GM19193 (cell line): ENCODE data around the gene ABCA4.

Source experiments
- POLR2A ChIP-seq: IDR thresholded peaks from 4 replicates; pipeline ENCODE4 v1.6.1; 2011; ENCODE audit not compliant: insufficient read depth, insufficient read length; ENCODE audit errors: extremely low read depth

The ABCA4 gene

DNA sequence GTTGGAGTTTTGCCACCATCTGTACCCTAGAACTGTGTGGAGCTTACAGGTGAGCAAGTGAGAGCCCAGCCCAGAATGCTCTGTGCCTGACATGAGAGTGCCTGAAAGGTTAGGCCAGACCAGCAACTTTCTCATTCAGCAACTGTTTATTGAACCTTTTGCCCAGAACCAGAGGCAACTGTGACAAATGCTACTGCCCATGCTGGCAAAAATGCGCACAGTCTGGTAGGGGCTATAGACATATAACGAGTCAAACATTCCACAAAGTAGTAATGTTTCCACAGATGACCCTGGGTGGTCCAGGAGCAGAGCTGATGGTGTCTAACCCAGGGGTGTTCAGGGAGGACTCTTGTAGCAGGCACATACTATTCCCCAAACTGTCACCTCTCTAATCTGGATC, 155.7 kb downstream of the ABCA4 start:
- TF ChIP-seq POLR2A = no peak

GRCh38 chr1:93964777-93965200, 156.2 kb downstream of the ABCA4 start:
- TF ChIP-seq POLR2A = no peak

DNA sequence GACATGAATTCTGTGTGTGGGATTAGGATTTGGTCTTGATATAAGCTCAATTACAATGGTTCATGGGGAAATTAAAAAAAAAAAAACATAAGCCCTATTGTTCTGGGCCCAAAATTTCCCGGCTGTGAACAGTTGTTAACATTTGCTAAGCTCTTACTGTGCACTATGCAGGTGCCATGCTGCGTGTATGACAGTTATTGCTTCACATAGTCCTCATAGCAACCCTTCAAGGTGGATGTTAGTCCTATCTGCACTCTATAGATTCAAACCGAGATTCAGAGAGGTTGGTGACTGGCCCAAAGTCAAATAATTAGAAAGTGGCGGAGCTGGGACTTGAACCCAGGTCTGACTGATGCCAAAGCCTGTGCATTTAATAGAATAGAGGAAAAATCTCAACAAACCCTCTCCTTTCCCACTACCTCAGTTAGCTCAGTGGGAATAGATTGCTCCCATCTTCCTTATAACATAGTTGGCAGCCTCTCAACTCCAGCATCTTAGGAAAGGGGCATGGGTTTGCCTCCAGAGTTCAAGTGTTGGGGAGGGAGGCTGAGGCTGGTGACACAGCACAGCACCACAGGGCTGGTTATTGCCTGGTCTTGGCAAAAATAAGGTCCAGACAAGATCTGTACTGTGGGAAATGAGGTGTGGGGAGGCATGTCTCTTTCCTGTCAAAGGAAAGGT, 156.7 kb downstream of the ABCA4 start:
- TF ChIP-seq POLR2A = no peak

GRCh38 chr1:93963585-93963984, 157.4 kb downstream of the ABCA4 start:
- TF ChIP-seq POLR2A = no peak

DNA sequence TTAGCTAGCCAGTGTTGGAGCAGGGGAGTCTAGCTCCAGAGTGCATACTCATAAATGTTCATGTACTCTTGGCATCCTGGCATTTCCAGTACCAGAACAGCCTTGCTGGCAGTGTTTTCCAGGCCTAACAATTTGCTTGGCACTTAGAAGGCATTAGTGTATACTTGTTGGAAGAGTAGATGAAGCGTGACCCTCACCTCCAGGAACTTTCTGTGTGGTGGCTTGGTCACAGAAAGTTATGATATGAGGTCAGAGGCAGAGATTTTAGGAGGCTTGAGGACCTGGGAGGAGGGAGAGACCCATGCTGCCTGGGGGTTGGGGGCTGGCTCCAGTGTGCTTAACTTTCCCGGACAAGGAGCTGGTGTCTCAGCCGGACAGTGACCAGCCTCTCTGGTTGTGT, 159.0 kb downstream of the ABCA4 start:
- no peak for TF ChIP-seq POLR2A

DNA sequence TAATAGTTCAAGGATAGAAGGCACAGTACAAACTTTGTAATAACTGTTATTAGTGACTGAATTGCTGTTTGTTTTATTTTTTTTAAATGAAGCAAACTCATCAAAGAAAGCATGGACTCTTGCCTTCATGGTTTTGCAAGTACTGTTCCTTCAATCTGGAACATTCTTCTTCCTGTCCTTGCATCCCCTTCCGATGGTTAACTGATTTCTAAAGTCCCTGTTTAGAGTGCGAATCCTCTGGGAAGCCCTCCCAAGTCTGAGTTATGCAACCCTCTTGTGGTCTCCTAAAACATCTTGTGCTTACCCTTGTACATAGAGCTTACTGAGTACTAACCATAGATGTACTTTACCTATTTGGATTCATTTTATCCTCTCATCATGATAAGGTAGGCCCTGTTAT, 159.5 kb downstream of the ABCA4 start:
- no peak for TF ChIP-seq POLR2A

DNA sequence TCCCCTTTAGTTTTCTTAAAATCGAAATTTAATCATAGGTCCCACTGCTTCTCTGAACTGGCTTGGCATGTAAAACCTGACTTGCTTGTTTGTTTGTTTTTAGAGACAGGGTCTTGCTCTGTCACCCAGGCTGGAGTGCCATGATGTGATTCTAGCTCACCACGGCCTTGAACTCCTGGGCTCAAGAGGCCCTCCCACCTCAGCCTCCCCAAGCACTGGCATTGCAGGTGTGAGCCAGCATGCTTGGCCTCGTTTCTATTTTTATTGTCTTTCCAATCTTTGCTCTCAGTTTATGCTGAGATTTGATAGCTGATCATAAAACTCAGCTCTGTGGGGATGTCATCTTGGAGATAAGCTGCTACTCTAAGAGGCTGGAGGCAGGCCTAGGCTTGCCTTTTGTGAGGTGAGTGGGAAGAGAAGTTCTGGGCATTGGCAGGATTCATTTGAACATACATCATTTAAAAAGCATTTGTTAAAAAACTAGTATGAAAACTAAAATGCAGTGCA, 160.3 kb downstream of the ABCA4 start:
- TF ChIP-seq POLR2A = no peak

DNA sequence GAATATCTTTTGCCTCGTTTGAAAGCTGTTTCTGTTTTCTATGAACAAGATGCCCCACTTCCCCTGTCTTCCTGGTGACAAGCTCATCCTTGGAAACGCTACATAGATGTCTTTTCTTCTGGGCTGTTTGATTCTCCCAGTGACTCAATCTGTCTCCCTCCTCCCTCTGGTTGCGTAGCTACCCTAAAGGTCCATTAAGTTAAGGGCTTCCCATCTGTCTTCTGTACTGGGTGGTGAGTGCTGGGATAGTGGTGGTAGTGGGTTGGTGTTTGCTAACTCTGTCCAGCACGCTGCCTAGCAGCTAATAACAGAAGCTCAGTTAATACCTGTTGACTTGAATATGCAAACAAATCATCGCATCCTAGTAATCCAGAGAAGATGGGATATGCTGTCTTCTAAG, 161.5 kb downstream of the ABCA4 start:
- TF ChIP-seq POLR2A = no peak

GRCh38 chr1:93958726-93959100, 162.2 kb downstream of the ABCA4 start:
- no peak for TF ChIP-seq POLR2A

DNA sequence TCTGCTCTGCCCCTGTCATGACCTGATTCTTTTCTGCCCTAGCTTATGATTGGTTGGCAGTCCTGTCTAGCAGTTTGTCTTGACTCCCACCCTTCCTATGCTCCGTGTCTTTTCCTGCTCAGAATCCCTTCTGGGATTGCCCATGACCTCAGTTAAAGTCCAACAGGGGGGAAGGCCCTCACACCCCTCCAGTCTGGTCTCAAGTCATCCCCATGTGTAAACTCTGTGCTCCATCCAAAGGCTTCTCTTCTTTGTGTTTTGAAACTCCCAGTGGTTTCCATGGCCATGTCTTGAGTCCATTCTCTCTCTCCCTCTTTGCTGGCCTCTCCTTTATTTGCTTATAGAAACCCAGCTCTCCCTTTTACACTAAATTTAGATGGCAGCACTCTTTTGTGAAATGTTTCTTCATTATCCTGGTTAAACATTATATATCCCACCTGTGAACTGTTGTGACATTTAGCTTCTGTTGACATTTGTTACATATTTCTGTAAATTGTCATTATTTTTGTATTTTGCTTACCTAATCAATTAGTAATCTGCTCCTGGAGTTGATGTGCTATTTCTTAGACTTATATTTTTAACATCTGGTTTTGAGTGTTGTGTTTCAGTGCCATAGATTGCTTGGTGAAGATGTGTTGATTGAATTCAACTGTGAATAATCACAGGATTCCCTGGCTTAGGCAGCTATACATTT, 162.8 kb downstream of the ABCA4 start:
- TF ChIP-seq POLR2A = no peak

- TF ChIP-seq POLR2A = no peak
Observed at GRCh38 chr1:93955765-93956164, 165.2 kb downstream of the ABCA4 start.
